Right forelimb (tissue), 1 donor: ENCODE measurements around the gene NT5C3B.
"Not testable (repeated sequence)": the region's sequence is repeated elsewhere in the genome, so short reads cannot be mapped to it uniquely, and the experiment has no call there.

Source experiments
- DNase-seq: peaks from one replicate; pipeline ENCODE4 v3.0.0-alpha.2; 2018

The NT5C3B gene

DNA sequence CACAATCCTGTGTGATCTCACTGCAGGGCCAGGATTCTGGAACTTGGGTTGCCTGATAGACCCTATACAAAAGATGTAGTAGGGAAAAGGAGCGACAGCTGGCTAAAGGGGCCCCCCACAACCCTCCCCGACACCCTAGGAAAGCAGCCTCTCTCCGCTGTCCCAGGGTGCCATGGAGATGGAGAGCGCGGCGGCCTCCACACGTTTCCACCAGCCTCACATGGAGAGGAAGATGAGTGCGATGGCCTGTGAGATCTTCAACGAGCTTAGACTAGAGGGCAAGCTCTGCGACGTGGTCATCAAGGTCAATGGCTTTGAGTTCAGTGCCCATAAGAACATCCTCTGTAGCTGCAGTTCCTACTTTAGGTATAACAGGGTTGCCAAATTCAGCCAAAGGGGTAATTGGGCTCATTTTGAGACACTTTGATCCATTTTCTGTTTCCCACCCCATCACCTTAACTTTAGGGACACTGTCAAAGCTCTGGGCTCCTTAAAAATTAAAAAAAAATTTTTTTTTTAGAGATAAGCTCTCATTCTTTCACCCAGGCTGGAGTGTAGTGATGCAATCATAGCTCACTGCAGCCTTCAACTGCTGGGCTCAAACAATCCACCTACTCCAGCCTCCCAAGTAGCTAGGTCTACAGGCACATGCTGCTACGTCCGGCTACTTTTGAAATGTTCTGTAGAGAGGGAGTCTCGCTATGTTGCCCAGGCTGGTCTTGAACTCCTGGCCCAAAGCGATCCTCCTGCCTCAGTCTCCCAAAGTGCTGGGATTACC is 1.9 kb upstream of the NT5C3B start, which contains the start of gene KLHL10:
TSS of gene KLHL10 (plus strand) at position 65 of the 778 bp plus-strand sequence. CDS start at position 173, 108 bp downstream.
- DNase-seq: no peak

- DNase-seq: no peak
Observed at GRCh38 chr17:41836550-41837196, 641 bp upstream of the NT5C3B start.

GRCh38 chr17:41835214-41835799 is 725 bp downstream of the NT5C3B start:
- DNase-seq: no peak

GRCh38 chr17:41829961-41830360 is 6.1 kb downstream of the NT5C3B start:
- DNase-seq: not testable (repeated sequence)

DNA sequence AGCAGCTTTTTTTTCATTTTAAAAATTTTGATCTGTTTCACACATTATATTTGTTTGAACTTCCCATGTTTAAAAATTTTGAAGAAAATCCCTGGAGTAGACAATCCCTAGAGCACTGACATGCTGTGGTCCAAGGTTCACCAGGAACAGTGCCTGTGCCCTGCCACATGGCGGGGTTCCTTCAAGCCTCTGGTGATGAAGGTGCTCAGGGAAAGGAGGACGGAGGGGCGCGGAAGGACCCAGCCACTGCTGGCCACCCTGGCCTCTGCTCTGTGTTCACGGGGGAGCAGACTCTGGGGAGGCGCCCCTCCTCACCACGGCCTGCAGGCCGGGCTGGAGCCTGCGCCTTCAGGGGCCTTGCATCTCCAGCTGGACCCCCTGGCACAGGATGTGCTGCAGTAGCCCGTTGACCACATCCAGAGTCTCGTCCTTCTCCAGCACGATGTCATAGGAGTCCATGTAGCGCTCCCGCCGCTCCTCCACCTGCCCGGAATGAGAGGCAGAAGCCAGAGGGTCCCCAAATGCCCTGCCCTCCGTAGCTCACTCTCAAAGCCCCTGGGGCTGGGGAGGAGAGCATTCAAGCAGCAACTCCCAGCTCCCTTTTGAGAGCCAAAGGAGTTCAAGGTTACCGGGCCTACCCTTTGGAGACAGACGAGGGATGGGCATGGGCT is 10.7 kb downstream of the NT5C3B start:
- DNase-seq: no peak

- DNase-seq: no peak
Observed at GRCh38 chr17:41824086-41824485, 11.9 kb downstream of the NT5C3B start.

GRCh38 chr17:41823580-41823979 is 12.5 kb downstream of the NT5C3B start:
- no peak for DNase-seq

GRCh38 chr17:41823141-41823524 is 12.9 kb downstream of the NT5C3B start:
- DNase-seq: no peak

DNA sequence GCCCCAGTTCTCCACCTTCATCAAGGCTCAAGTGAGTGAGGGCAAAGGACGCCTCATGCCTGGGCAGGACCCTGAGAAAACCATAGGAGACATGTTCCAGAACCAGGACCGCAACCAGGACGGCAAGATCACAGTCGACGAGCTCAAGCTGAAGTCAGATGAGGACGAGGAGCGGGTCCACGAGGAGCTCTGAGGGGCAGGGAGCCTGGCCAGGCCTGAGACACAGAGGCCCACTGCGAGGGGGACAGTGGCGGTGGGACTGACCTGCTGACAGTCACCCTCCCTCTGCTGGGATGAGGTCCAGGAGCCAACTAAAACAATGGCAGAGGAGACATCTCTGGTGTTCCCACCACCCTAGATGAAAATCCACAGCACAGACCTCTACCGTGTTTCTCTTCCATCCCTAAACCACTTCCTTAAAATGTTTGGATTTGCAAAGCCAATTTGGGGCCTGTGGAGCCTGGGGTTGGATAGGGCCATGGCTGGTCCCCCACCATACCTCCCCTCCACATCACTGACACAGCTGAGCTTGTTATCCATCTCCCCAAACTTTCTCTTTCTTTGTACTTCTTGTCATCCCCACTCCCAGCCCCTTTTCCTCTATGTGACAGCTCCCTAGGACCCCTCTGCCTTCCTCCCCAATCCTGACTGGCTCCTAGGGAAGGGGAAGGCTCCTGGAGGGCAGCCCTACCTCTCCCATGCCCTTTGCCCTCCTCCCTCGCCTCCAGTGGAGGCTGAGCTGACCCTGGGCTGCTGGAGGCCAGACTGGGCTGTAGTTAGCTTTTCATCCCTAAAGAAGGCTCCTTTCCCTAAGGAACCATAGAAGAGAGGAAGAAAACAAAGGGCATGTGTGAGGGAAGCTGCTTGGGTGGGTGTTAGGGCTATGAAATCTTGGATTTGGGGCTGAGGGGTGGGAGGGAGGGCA is 13.6 kb downstream of the NT5C3B start:
- no peak for DNase-seq

DNA sequence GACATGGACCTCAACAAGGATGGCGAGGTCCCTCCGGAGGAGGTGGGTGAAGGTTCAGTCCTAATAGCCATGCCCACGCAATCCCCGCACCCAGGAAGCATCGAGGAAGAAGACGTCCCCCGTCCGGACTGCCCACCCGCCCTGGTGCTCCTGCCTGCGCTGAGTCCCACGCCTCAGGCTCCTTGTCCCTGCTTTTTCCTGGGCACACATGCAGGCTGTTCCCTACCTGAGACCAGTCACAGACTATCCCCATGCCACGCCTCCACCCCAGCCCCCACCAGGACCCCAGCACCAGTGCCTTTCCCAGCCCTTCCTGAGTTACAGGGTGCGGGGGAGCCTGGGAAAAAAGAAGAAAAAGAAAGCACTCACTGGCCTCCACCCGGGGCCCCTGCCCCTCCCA is 14.3 kb downstream of the NT5C3B start:
- DNase-seq: no peak

- DNase-seq: no peak
Observed at GRCh38 chr17:41818024-41818423, 18.0 kb downstream of the NT5C3B start.

- no peak for DNase-seq
Observed at GRCh38 chr17:41816637-41817320, 19.3 kb downstream of the NT5C3B start.

DNA sequence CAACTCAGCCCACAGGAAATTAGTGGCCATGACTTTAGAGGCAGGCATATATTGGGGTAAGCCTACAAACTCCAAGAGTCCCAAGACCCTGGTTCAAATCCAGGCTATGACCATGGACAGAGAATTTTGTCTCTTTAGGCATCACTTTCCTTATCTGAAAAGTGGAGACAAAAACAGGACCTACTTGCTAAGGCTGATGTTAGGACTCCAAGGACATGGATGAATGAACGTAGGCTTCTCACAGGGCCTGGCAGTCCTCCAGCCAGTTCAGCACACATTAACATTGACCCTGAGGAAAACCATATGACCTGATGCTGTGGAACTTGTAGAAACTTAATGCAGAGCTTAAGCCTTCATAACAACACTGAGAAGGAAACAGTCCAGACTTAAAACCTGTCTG is 21.8 kb downstream of the NT5C3B start:
- DNase-seq: no peak

DNA sequence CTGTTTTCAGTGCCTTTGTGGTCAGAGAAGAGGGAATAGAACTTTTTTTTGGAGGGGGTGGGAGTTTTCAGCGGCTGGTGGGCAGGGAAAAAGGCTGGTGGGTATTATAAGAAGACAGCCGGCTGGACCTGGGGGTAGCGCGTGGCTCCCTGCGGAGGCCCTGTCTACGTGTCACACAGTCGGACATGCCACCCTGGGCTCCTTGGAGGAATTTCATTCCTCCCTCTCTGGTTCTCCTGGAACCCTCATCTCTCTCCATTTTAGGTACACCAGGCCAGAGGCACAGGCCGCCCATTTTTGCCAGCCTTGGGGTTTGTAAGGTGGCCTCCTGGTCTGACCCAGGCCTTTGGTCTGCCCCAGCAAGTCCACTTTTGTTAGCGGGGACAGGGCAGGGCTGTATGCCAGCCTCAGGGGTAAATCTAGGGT is 22.3 kb downstream of the NT5C3B start:
- DNase-seq: no peak

DNA sequence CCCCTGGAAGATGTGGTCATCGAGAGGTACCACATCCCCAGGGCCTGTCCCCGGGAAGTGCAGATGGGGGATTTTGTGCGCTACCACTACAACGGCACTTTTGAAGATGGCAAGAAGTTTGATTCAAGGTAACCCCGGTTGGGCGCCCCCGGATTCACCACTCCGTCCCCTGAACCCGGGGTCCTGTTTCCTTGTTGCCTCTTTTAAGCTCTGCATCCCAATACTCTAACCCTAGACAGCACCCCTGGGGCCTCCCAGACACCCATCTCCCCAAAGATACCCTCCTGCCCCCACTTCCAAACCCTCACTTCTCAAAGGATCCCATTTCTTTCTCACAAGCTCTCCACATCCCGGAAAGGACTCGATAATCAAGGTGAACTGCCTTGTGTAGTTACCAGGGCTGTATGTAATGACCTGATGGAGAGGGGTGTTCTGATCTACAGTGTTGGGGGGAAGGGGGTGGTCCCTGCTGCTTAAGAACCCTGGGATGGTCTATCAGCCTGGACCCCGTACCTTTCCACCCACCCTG is 22.8 kb downstream of the NT5C3B start:
- DNase-seq: no peak

DNA sequence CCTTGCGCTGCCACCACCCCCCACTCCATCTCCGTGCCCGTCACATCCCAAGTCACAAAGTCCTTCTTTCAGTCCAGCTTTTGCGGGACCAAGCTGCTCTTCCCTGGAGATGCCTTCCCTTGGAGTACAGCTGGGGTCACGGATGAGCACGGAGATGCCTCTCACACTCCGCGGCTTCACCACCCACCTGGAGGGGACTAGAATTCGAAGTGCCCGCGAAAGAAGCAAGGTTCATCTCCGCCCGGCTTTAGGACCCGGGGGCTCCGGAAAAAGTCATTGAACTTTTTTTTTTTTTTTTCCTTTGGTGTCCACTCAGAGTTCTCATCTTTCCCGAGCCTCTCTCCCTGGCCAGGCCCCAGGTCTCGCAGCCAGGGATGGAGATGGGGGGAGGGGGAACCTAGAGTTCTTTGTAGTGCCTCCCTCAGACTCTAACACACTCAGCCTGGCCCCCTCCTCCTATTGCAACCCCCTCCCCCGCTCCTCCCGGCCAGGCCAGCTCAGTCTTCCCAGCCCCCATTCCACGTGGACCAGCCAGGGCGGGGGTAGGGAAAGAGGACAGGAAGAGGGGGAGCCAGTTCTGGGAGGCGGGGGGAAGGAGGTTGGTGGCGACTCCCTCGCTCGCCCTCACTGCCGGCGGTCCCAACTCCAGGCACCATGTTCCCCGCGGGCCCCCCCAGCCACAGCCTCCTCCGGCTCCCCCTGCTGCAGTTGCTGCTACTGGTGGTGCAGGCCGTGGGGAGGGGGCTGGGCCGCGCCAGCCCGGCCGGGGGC is 23.5 kb downstream of the NT5C3B start, which contains the start of gene FKBP10:
TSS of gene FKBP10 (plus strand) at position 624 of the 771 bp plus-strand sequence. CDS start at position 655, 31 bp downstream.
- peak; percentile 95 for DNase-seq

DNA sequence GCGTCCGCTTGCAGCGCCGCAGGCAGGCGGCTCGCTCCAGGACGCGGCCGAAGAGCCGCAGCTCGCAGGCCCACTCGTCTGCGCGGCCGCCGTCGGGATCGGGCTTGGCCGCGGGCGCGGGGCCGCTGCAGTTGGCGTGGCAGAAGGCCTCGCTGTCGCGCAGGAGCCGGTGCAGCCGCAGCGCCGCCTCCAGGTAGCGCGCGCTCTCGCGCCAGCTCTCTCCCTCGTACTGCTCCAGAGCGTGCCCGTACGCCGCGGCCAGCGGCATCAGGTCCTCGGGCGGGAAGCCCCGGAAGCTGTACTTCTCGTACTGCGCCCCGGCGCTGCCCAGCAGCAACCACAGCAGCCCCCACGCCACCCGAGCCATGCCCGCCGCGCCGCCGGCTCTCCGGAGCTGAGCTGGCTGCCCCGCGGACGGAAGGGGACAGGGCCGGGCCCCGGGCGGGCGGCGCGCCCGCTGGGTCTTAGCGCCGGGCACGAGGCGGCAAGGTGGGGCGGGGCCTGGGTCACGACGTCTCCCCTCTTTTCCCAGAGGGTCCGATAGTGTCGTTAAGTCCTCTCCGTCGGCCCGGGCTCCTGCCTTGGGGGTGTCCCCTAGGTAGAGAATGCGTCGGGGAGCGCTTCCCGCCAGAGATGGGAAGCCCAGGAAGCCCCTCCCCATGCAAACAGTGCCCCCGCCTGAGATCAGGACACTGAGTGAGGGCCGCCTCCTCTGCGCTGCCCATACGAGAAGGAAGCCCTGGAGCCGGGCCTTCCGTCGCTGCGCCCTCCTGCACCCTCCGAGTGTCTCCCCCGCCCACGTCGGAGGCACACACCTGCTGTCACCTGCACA is 24.3 kb downstream of the NT5C3B start, which contains the start of gene P3H4:
TSS of gene P3H4 (minus strand) at position 401 of the 832 bp plus-strand sequence. CDS start at position 367, 34 bp downstream.
- peak; percentile 92 for DNase-seq

DNA sequence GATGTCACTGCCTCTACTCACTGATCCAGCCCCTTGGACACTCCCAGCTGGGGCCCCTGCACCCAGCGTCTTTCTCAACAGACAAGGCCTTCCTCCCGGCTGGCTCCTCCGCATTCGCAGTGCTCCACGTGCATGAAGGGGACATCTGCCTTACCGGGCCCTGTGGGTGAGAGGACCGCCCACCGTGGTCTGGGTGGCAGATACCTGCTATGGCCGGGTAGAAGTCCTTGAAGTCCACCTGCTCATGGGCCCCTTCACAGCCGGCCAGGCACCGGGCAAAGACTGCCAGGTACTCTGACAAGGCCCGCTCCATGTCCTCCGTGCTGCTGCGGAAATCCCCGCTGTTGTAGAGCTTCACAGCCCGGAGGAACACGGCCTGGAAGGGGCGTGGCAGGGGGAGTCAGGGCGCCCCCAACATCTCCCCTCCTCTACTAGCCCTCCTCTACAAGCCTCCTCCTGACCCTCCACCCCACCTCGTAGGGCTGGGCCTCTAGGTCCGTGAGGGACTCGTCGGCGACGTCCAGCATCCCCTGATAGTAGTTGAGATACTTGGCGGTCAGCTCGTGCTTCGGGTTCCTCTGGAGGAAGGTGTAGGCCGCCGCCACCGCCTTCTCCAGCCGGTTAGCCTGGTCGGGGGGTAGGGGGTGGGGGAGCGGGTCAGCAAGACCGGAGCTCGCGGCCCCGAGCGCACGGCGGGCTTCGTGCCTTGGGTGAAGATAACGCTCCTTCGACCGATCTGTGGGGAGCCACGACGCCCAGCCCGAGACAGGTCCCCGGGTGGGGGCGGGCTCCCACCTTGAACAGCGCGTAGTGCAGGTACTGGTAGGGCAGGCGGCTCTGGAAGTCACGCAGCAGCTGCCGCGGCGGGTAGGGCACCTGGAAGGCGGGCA is 25.1 kb downstream of the NT5C3B start:
- DNase-seq: no peak
